ENCODE data around the gene C7. TPM values are rescaled to one million over a fixed set of nuclear protein-coding genes. Genes with fewer than 3 reads are reported as not detected.

Gene C7
- total RNA-seq, 1 experiment from 2014 or later, result not detected

GRCh38 chr5:40999142-40999541 is 89.8 kb downstream of the C7 start:
- no peak for TF ChIP-seq CTCF (IDR thresholded peaks at IDR 0.05; ENCODE audit: unreplicated experiment)
- no peaks in the 10 kb centered on the region for H3K4me1 Mint-ChIP-seq (ENCODE audit: low read depth, unreplicated experiment)
- H3K4me3 Mint-ChIP-seq (ENCODE audit: low read depth, unreplicated experiment), result no peak overlapping the region
- H3K36me3 Mint-ChIP-seq (ENCODE audit: insufficient read depth, unreplicated experiment), result no peaks in the 10 kb centered on the region
- BruUV-seq (replicated peaks), result no TSS peak
- CTCF ChIA-PET, result no interaction called here
- no peaks in the 10 kb centered on the region for H3K9me3 Mint-ChIP-seq (ENCODE audit: low read depth, unreplicated experiment)
- DNase-seq, result no peak
- H3K27ac Mint-ChIP-seq (ENCODE audit: unreplicated experiment), result no peak overlapping the region
- no peaks in the 10 kb centered on the region for H3K27me3 Mint-ChIP-seq (ENCODE audit: unreplicated experiment)
- intact Hi-C loops (cut with micrococcal nuclease; ENCODE audit: unreplicated experiment), result no loop called here

- Mint-ChIP-seq H3K27ac (ENCODE audit: unreplicated experiment) (no peak overlapping the region), H3K9me3 (ENCODE audit: low read depth, unreplicated experiment) (no peaks in the 10 kb centered on the region), H3K27me3 (ENCODE audit: unreplicated experiment) (no peaks in the 10 kb centered on the region), H3K36me3 (ENCODE audit: insufficient read depth, unreplicated experiment) (no peaks in the 10 kb centered on the region), H3K4me1 (ENCODE audit: low read depth, unreplicated experiment) (no peaks in the 10 kb centered on the region), H3K4me3 (ENCODE audit: low read depth, unreplicated experiment) (no peak overlapping the region)
- no TSS peak for BruUV-seq (replicated peaks)
- intact Hi-C loops (cut with micrococcal nuclease; ENCODE audit: unreplicated experiment), result no loop called here
- no peak for TF ChIP-seq CTCF (IDR thresholded peaks at IDR 0.05; ENCODE audit: unreplicated experiment)
- DNase-seq, result no peak
- CTCF ChIA-PET, result interaction anchor here (0.6 kb wide), 1 partner anchor 1253 kb away, joined by 3 read pairs; no protein-coding TSS in a partner anchor
Measured at GRCh38 chr5:40999966-41000365, 90.7 kb downstream of the C7 start.

- BruUV-seq (replicated peaks), result no TSS peak
- no peaks in the 10 kb centered on the region for H3K36me3 Mint-ChIP-seq (ENCODE audit: insufficient read depth, unreplicated experiment)
- H3K27ac Mint-ChIP-seq (ENCODE audit: unreplicated experiment), result no peak overlapping the region
- CTCF ChIA-PET, result no interaction called here
- no peaks in the 10 kb centered on the region for H3K27me3 Mint-ChIP-seq (ENCODE audit: unreplicated experiment)
- intact Hi-C loops (cut with micrococcal nuclease; ENCODE audit: unreplicated experiment), result no loop called here
- no peak for DNase-seq
- no peak overlapping the region for H3K4me3 Mint-ChIP-seq (ENCODE audit: low read depth, unreplicated experiment)
- no peaks in the 10 kb centered on the region for H3K4me1 Mint-ChIP-seq (ENCODE audit: low read depth, unreplicated experiment)
- TF ChIP-seq CTCF (IDR thresholded peaks at IDR 0.05; ENCODE audit: unreplicated experiment), result no peak
- H3K9me3 Mint-ChIP-seq (ENCODE audit: low read depth, unreplicated experiment), result no peaks in the 10 kb centered on the region
Measured at GRCh38 chr5:41003670-41004376, 94.5 kb downstream of the C7 start.

GRCh38 chr5:41004931-41005330 is 95.6 kb downstream of the C7 start:
- CTCF ChIA-PET, result interaction anchor here (0.6 kb wide), 1 partner anchor 263 kb away, joined by 4 read pairs; no protein-coding TSS in a partner anchor

More at GRCh38 chr5:41004931-41005330, 95.6 kb downstream of the C7 start:
- Mint-ChIP-seq H3K27ac (ENCODE audit: unreplicated experiment) (no peak overlapping the region), H3K36me3 (ENCODE audit: insufficient read depth, unreplicated experiment) (no peaks in the 10 kb centered on the region), H3K4me3 (ENCODE audit: low read depth, unreplicated experiment) (no peak overlapping the region), H3K9me3 (ENCODE audit: low read depth, unreplicated experiment) (no peaks in the 10 kb centered on the region), H3K27me3 (ENCODE audit: unreplicated experiment) (no peaks in the 10 kb centered on the region), H3K4me1 (ENCODE audit: low read depth, unreplicated experiment) (no peaks in the 10 kb centered on the region)
- no peak for DNase-seq
- intact Hi-C loops (cut with micrococcal nuclease; ENCODE audit: unreplicated experiment), result no loop called here
- BruUV-seq (replicated peaks), result no TSS peak
- TF ChIP-seq CTCF (IDR thresholded peaks at IDR 0.05; ENCODE audit: unreplicated experiment), result no peak
